ENCODE data around the gene C17orf58. TPM values are rescaled to one million over a fixed set of nuclear protein-coding genes. Genes with fewer than 3 reads are reported as not detected.
"Not testable (repeated sequence)": the region's sequence is repeated elsewhere in the genome, so short reads cannot be mapped to it uniquely, and the experiment has no call there.

C17orf58 gene
- total RNA-seq, 1 donor from 2014 or later, result 6.2 TPM

DNA sequence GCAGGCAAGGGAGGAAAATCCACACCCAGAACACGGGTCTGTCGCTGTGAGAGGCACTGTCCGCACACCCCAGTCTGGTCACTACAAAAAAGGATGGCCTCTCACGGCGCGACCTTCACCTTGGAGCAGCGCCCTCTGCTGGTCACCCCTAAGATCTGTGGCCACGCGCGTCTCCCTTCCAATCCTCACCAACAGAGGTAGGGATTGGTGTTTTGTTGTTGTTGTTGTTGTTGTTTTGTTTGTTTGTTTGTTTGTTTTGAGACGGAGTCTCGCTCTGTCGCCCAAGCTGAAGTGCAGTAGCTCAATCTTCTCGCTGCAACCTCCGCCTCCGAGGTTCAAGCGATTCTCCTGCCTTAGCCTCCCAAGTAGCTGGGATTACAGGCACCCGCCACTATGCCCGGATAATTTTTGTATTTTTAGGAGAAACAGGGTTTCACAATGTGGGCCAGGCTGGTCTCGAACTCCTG, 15.0 kb upstream of the C17orf58 start:
- intact Hi-C loops (cut with DNase I), result no loop called here
- ATAC-seq, result peak; percentile 59
- DNase-seq (ENCODE audit: low spot score), result peak; percentile 70

GRCh38 chr17:68006797-68007196, 10.5 kb upstream of the C17orf58 start:
- DNase-seq (ENCODE audit: low spot score), result peak; percentile 23
- ATAC-seq, result peak; percentile 57
- intact Hi-C loops (cut with DNase I), result no loop called here

DNA sequence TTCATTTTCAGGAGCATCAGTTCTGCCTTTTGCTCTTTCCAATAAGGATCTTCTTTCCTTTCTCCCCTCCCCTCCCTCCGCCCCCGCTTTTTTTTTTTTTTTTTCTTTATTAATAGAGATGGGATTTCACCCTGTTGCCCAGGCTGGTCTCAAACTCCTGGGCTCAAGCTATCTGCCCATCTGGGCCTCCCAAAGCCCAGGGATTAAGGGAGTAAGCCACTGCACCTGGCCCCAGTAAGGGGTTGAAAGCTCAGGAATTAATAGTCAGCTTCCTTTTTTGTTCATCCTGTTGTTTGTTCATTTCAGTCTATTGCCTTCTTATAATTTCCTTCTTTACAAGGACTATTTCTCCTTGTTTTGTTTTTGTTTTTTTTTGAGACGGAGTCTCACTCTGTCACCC, 7.9 kb upstream of the C17orf58 start:
- ATAC-seq (no peak), DNase-seq (ENCODE audit: low spot score) (no peak)
- intact Hi-C loops (cut with DNase I), result no loop called here

GRCh38 chr17:67999291-67999911, 3.1 kb upstream of the C17orf58 start:
- ATAC-seq (no peak), DNase-seq (ENCODE audit: low spot score) (no peak)
- intact Hi-C loops (cut with DNase I), result no loop called here

DNA sequence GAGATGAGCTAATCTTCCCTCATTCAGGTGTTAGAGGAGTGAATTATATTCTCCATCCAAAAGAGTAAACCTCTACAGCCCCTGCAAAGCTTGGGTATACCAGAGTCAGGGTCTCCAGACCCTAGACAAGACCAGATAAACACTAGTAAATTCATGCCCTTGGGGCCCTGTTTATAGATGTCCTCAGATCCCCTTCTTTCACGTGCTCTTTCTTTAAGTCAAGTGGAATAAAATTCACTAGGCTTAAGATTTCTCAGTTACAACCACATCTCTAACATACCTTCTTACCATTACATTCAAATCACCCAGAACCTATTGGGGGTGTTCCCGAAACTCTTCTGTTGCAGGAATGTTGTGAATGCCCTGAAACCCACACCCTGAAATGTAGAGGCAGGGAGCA, 2.2 kb upstream of the C17orf58 start:
- ATAC-seq (no peak), DNase-seq (ENCODE audit: low spot score) (no peak)
- intact Hi-C loops (cut with DNase I), result no loop called here

DNA sequence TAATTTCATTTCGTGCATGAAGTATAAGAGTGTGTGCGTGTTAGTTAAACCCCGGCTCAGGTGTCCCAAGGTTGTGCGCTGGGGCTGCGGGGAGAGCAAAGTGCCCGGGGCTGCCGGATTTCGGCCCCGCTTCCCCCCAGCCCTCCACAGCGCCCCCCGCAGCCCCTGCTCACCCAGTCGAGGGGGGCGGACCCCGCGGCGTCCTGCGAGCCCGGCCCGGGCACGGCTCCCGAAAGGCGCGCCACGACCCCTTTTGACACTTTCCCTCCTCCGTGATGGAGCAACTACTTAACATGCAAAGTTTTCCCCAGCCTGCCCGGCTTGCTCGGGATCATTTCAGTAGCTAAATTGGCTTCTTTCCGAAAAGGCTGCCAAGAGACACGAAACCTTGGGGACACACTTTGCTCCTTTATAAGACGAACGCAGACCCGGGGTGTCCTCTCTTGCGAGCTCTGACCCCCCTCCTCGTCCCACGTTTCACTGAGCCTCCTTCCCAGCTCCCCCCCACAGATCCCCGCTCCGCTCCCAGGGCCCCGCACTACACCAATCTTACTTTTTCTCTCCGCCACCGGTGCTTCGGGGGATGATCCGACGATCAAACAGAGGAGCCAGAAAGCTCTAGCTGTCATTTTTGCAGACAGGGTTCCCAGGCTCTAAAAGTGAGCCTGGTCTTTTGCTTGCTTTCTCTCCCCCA, 552 bp downstream of the C17orf58 start:
- ATAC-seq (peak; percentile 23), DNase-seq (ENCODE audit: low spot score) (peak; percentile 67)
- intact Hi-C loops (cut with DNase I), result no loop called here

DNA sequence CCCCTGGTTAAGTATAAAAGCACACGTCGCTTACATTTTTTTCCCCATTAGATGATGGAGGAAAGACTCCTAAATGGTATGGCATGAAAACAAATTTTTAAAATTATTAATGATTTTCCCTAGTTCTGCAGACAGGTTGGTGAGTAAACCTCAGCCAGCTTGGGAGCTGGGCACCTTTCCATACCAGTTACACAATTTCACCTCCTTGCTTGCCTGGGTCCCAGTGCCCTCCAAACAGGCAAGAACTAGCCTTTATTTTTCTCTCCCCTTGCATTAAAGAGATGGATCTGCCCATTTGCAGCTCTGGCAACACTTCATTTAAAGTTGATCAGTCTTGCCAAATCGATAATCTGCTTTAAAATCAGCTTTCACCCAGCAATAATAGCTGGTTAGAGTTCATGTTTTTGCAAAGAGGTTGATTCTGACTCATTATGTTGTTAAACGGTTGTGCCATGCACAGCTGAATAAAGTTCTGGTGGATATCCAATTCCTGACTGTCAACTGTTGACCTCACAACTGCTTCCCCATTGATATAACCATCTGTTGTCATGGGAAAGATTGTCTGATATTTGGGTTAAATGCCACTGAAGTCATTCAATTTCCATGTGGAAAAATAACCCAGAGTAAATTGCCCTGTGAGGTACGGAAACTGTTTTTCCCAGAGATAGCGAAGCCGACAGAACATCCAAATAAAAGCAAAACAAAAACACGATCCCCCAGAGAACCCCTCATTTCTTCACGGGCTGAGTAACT, 1.3 kb downstream of the C17orf58 start:
- intact Hi-C loops (cut with DNase I), result no loop called here

GRCh38 chr17:67993998-67994361, 2.3 kb downstream of the C17orf58 start:
- DNase-seq (ENCODE audit: low spot score) (no peak), ATAC-seq (no peak)
- intact Hi-C loops (cut with DNase I), result no loop called here

More for the DNA sequence above, 1.3 kb downstream of the C17orf58 start:
- DNase-seq (ENCODE audit: low spot score) (no peak), ATAC-seq (no peak)

DNA sequence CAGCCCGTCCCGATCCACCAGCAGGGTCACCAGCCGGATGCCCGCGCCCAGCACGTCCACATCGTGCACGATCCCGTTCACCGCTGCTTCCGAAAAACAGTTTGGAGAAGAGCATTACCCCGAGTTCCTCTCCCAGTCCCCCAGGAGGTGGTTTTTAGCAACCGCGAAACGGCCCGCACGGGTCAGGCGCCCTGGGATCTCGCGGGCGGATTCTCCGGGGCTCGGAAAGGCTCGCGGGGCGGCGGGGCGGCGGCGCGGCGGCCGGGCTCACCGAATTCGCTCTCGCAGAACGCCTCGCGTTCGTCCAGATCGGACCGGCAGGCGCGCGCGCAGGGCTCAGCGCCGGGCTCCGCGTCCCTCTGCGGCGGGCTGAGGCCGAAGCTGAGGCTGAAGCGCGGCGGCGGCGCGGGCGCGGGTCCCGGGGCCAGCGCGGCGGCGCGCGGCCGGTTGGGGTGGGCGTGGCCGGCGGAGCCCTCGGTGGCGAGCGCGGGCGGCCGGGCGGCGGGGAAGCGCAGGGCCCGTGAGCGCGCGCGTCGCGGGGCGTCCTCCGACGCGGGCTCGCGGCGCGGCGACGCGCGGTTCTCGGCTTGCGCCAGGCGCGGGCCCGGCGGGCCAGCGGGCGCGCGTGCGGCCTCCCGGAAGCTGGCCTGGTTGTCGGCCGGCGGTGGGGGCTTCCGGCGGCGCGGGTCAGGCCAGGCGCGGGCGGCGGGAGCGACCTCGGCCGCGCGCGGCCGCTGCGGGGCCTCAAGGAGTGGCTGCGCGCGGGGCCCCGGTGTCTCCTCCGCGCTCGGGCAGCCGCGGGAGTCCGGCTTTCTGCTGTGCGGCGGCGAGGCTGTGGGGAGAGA, 2.9 kb downstream of the C17orf58 start:
- intact Hi-C loops (cut with DNase I), result no loop called here
- ATAC-seq, result peak; percentile 83

GRCh38 chr17:67992548-67993152, 3.6 kb downstream of the C17orf58 start:
- intact Hi-C loops (cut with DNase I), result no loop called here
- ATAC-seq, result peak; percentile 7
- DNase-seq (ENCODE audit: low spot score), result no peak

More for the DNA sequence above, 2.9 kb downstream of the C17orf58 start:
- DNase-seq (ENCODE audit: low spot score), result peak; percentile 88

DNA sequence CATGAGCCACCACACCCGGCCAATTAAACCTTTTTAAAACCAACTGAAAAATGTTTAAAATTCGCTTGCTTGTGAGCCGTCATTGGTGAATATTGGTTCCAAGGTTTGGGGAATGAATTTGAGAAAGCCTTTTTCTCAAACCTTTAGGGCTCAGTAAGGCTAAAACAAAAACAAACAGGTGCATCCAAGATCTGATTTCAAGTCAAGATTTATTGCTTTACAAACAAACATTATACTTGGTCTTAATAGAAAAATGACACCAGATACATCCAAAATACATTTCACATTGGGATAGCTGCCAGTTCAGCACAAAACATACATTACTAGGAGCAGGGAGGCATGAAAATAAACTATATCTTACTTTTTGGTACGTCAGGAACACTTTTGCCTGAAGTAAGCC, 5.4 kb downstream of the C17orf58 start:
- intact Hi-C loops (cut with DNase I), result no loop called here
- ATAC-seq (no peak), DNase-seq (ENCODE audit: low spot score) (no peak)

DNA sequence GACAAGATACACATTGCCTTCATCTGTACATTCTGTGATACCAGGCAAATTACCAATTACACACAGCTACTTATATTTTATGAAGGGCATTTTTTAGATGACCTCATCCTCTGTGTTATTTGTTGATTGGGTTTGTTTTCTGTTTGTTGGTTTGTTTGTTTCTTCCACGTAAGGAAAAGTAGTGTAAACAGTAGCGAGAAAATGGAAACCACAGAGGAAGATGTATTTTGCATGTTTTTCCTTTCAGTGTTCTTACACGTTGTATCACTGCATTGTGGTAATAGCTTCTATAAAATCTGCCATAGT, 12.9 kb downstream of the C17orf58 start:
- DNase-seq (ENCODE audit: low spot score), result no peak
- no peak for ATAC-seq
- intact Hi-C loops (cut with DNase I), result no loop called here

GRCh38 chr17:67982686-67983382, 13.4 kb downstream of the C17orf58 start:
- intact Hi-C loops (cut with DNase I), result no loop called here
- ATAC-seq, result no peak
- DNase-seq (ENCODE audit: low spot score), result no peak

DNA sequence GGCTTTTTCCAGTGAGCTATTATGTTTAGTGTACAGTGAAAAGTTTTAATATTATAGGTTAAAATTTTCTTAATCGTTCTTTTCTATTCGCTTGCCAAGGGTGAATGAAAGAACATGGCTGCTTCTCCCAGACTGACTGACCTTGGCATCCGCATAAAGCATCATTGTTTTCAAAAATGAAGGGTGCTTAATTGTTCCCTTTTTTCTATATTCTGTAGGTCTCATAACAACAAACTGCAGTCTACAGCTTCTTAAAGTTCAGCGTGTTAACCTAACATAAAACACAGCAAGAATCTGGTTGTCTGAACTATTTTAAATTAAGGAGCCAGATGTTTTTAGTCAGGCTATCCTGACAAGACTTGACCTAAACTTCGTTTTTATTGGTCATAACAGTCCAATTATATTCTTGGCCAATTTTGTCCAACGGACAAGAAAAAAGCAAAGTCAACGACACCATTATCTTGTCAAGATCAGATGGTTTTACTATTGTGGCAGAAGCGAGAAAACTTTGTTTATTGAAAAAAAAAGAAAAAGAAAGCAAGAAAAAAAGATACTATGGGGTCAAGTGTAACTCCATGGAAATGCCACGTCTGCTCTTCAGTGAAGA, 14.1 kb downstream of the C17orf58 start:
- no peak for ATAC-seq
- intact Hi-C loops (cut with DNase I), result no loop called here
- DNase-seq (ENCODE audit: low spot score), result no peak

DNA sequence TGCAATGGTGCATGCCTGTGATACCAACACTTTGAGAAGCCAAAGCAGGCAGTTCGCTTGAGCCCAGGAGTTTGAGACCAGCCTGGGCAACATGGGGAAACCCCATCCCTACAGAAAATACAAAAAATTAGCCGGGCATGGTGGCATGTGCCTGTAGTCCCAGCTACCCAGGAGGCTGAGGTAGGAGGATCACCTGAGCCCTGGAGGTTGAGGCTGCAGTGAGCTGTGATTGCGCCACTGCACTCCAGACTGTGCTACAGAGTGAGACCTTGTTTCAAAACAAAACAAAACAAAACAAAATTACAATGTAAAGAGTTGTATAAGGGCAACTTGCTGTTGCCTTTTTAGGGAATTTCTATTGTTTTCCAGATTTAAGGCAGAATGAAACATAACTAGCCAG, 15.4 kb downstream of the C17orf58 start:
- DNase-seq (ENCODE audit: low spot score); intact Hi-C loops (cut with DNase I); ATAC-seq: not testable (repeated sequence)

GRCh38 chr17:67980456-67980855, 15.8 kb downstream of the C17orf58 start:
- intact Hi-C loops (cut with DNase I), result no loop called here
- ATAC-seq (no peak), DNase-seq (ENCODE audit: low spot score) (no peak)

DNA sequence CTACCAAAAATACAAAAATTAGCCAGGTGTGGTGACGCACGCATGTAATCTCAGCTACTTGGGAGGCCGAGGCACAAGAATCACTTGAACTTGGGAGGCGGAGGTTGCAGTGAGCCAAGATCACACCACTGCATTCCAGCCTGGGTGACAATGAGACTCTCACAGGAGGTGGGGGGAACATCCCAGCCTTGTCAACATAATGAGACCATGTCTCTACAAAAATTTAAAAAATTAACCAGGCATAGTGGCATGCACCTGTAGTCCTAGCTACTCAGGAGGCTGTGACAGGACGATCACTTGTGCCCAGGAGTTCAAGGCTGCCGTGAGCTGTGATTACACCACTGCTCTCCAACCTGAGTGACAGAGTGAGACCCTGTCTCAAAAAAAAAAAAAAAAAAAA, 20.0 kb downstream of the C17orf58 start:
- intact Hi-C loops (cut with DNase I); DNase-seq (ENCODE audit: low spot score); ATAC-seq: not testable (repeated sequence)

- DNase-seq (ENCODE audit: low spot score) (no peak), ATAC-seq (no peak)
- intact Hi-C loops (cut with DNase I), result no loop called here
These were observed 21.6 kb downstream of the C17orf58 start for GRCh38 chr17:67974598-67975066.

All from sciatic nerve (tissue), 2 donors.